GM19035 (cell line): ENCODE results near the gene MEPCE.

Source experiments
- ATAC-seq: cut with Tn5 transposase; IDR thresholded peaks from one replicate; pipeline ENCODE4 v1.9.1; 2021; ENCODE audit not compliant: unreplicated experiment

Gene MEPCE

GRCh38 chr7:100456562-100456961 lies 26.9 kb downstream of the MEPCE start:
- no peak for ATAC-seq

GRCh38 chr7:100457033-100457432 lies 27.4 kb downstream of the MEPCE start:
- no peak for ATAC-seq

- ATAC-seq: no peak
Observed at GRCh38 chr7:100464210-100464660, 34.6 kb downstream of the MEPCE start, which contains the start of gene SPACDR. SPACDR (minus strand) TSS chr7:100464260; CDS start chr7:100464025, 235 bp downstream.

GRCh38 chr7:100464791-100465190 lies 35.2 kb downstream of the MEPCE start:
- ATAC-seq: no peak

- ATAC-seq: no peak
Observed at GRCh38 chr7:100465299-100465698, 35.7 kb downstream of the MEPCE start.

GRCh38 chr7:100465702-100466311 lies 36.2 kb downstream of the MEPCE start:
- ATAC-seq: no peak

- no peak for ATAC-seq
Observed at GRCh38 chr7:100466653-100467605, 37.3 kb downstream of the MEPCE start.

GRCh38 chr7:100467638-100468373 lies 38.2 kb downstream of the MEPCE start:
- no peak for ATAC-seq

- peak; percentile 53 for ATAC-seq
Observed at GRCh38 chr7:100469227-100470044, 39.8 kb downstream of the MEPCE start.

GRCh38 chr7:100471021-100471420 lies 41.4 kb downstream of the MEPCE start:
- no peak for ATAC-seq

- ATAC-seq: no peak
Observed at GRCh38 chr7:100472121-100472851, 42.7 kb downstream of the MEPCE start.

GRCh38 chr7:100472854-100473499 lies 43.3 kb downstream of the MEPCE start:
- no peak for ATAC-seq

GRCh38 chr7:100475549-100475948 lies 45.9 kb downstream of the MEPCE start:
- no peak for ATAC-seq

GRCh38 chr7:100476101-100476780 lies 46.6 kb downstream of the MEPCE start:
- no peak for ATAC-seq

GRCh38 chr7:100476903-100477870 lies 47.6 kb downstream of the MEPCE start:
- no peak for ATAC-seq

GRCh38 chr7:100477871-100478267 lies 48.2 kb downstream of the MEPCE start:
- no peak for ATAC-seq

- peak; percentile 59 for ATAC-seq
Observed at GRCh38 chr7:100478958-100479660, 49.5 kb downstream of the MEPCE start, which contains the start of gene TSC22D4. TSC22D4 (minus strand) TSS chr7:100479214; CDS start chr7:100478038, 1,176 bp downstream.
